Uterus (tissue), 4 donors: ENCODE data around the gene USP25. TPM values are rescaled to one million over a fixed set of nuclear protein-coding genes. Genes with fewer than 3 reads are reported as not detected.

ENCODE experiments used
- DNase-seq, 2 donors: peaks; one replicate each; pipeline ENCODE4 v3.0.0-alpha.2; 2019 to 2020
- H3K27ac ChIP-seq, 2 donors: fragments of 200-600 bp; sonication (generic); 1 replicate in 1 of 2; 2 replicates in 1 of 2; pipeline ENCODE4 v1.5.1; 2016 to 2018
- H3K27me3 ChIP-seq, 2 donors: fragments of 200-600 bp; sonication (generic); one replicate each; pipeline ENCODE4 v1.5.1; 2018 to 2019; ENCODE audit warnings: control low read depth in 1 of 2
- H3K36me3 ChIP-seq, 2 donors: fragments of 200-600 bp; sonication (generic); one replicate each; pipeline ENCODE4 v1.5.1; 2019; ENCODE audit warnings: control low read depth in 1 of 2
- H3K4me1 ChIP-seq, 2 donors: fragments of 200-600 bp; sonication (generic); one replicate each; pipeline ENCODE4 v1.5.1; 2018 to 2019; ENCODE audit warnings: control low read depth in 1 of 2
- H3K4me3 ChIP-seq, 2 donors: fragments of 200-600 bp; sonication (generic); 1 replicate in 1 of 2; 2 replicates in 1 of 2; pipeline ENCODE4 v1.5.1; 2018 to 2019; ENCODE audit warnings: mild to moderate bottlenecking in 1 of 2
- H3K9me3 ChIP-seq, 2 donors: fragments of 200-600 bp; sonication (generic); one replicate each; pipeline ENCODE4 v1.5.1; 2019; ENCODE audit warnings: control low read depth in 1 of 2
- CTCF ChIP-seq, 4 experiments: fragments of 200-600 bp in 2 of 4; fragments of 450-650 bp in 2 of 4; sonication (generic) in 2 of 4; IDR thresholded peaks; one replicate each; pipeline ENCODE4 v1.5.1; 2016 to 2019; ENCODE audit warnings: antibody characterized with exemption in 4 of 4, mild to moderate bottlenecking in 2 of 4, moderate library complexity in 1 of 4
- POLR2A ChIP-seq, 2 donors: fragments of 450-650 bp; IDR thresholded peaks; one replicate each; pipeline ENCODE4 v1.6.1; 2016; ENCODE audit warnings: antibody characterized with exemption in 2 of 2, mild to moderate bottlenecking in 1 of 2, moderate library complexity in 1 of 2
- intact Hi-C: fragments of 100-400 bp; cut with DNase I; formaldehyde crosslinking; loops from one replicate; pipeline ENCODE4 v1.15.1; 2023; ENCODE audit warnings: low total_unique reads
- total RNA-seq, 4 donors: library from RNA; depleted of rRNA in 3 of 4; stranded (reverse); fragments of >200 nt in 3 of 4; gene quantifications; one replicate each; pipeline versions ENCODE4 v1.1.0 to v1.2.4, GENCODE V29; 2014 to 2023
- donor health status: DM: yes; HTN: yes; CAD: no.

USP25 gene
- total RNA-seq, 4 donors from 2014 or later: 34.6 to 97.5 (median 63.5) TPM

GRCh38 chr21:15820327-15820726 is 90.5 kb downstream of the USP25 start:
- no peak for DNase-seq
- H3K27ac ChIP-seq: no peak overlapping the region
- H3K4me3 ChIP-seq: no peak overlapping the region
- TF ChIP-seq POLR2A (IDR thresholded peaks at IDR 0.05): no peak
- no peak for TF ChIP-seq CTCF (IDR thresholded peaks at IDR 0.05)
- no peaks in the 10 kb centered on the region for H3K4me1 ChIP-seq
- no peaks in the 10 kb centered on the region for H3K27me3 ChIP-seq
- no peaks in the 10 kb centered on the region for H3K9me3 ChIP-seq
- intact Hi-C loops: no loop called here
- H3K36me3 ChIP-seq: no peaks in the 10 kb centered on the region

GRCh38 chr21:15820852-15821379 is 91.1 kb downstream of the USP25 start:
- intact Hi-C loops: no loop called here
- Histone ChIP-seq H3K9me3 (no peaks in the 10 kb centered on the region), H3K27ac (no peak overlapping the region), H3K36me3 (no peaks in the 10 kb centered on the region), H3K4me3 (no peak overlapping the region), H3K27me3 (no peaks in the 10 kb centered on the region), H3K4me1 (peaks cover 0 to 4% of the 10 kb centered on the region in 2 donors)
- TF ChIP-seq POLR2A (IDR thresholded peaks at IDR 0.05) (no peak), CTCF (IDR thresholded peaks at IDR 0.05) (no peak)
- DNase-seq: no peak

GRCh38 chr21:15823486-15824150 is 93.8 kb downstream of the USP25 start:
- Histone ChIP-seq H3K27me3 (no peaks in the 10 kb centered on the region), H3K27ac (no peak overlapping the region), H3K4me1 (peaks cover 0 to 6% of the 10 kb centered on the region in 2 donors), H3K4me3 (no peak overlapping the region), H3K9me3 (no peaks in the 10 kb centered on the region), H3K36me3 (no peaks in the 10 kb centered on the region)
- DNase-seq: no peak
- TF ChIP-seq POLR2A (IDR thresholded peaks at IDR 0.05) (no peak), CTCF (IDR thresholded peaks at IDR 0.05) (no peak)
- intact Hi-C loops: no loop called here

GRCh38 chr21:15825700-15826099 is 95.9 kb downstream of the USP25 start:
- no peak for DNase-seq
- Histone ChIP-seq H3K4me1 (peaks cover 0 to 6% of the 10 kb centered on the region in 2 donors), H3K4me3 (no peak overlapping the region), H3K27me3 (no peaks in the 10 kb centered on the region), H3K27ac (peak overlapping the region in 1 of 2 donors; percentile 71), H3K9me3 (no peaks in the 10 kb centered on the region), H3K36me3 (no peaks in the 10 kb centered on the region)
- intact Hi-C loops: no loop called here
- TF ChIP-seq POLR2A (IDR thresholded peaks at IDR 0.05): no peak
- no peak for TF ChIP-seq CTCF (IDR thresholded peaks at IDR 0.05)

- H3K36me3 ChIP-seq: no peaks in the 10 kb centered on the region
- H3K9me3 ChIP-seq: no peaks in the 10 kb centered on the region
- TF ChIP-seq POLR2A (IDR thresholded peaks at IDR 0.05) (no peak), CTCF (IDR thresholded peaks at IDR 0.05) (peak; percentile 41 to 48 (median 44))
- no peak overlapping the region for H3K4me3 ChIP-seq
- peaks cover 0 to 6% of the 10 kb centered on the region in 2 donors for H3K4me1 ChIP-seq
- peak overlapping the region in 1 of 2 donors; percentile 71 for H3K27ac ChIP-seq
- peak in 1 of 2 donors; percentile 19 for DNase-seq
- no peaks in the 10 kb centered on the region for H3K27me3 ChIP-seq
- intact Hi-C loops: no loop called here
Observed at GRCh38 chr21:15826147-15826780, 96.5 kb downstream of the USP25 start.
